ENCODE data around the gene CELA3A. TPM values are rescaled to one million over a fixed set of nuclear protein-coding genes. Genes with fewer than 3 reads are reported as not detected.
A peak's percentile ranks its signal among the peaks of the same experiment; 100 is the strongest.

Gene CELA3A, protein sequence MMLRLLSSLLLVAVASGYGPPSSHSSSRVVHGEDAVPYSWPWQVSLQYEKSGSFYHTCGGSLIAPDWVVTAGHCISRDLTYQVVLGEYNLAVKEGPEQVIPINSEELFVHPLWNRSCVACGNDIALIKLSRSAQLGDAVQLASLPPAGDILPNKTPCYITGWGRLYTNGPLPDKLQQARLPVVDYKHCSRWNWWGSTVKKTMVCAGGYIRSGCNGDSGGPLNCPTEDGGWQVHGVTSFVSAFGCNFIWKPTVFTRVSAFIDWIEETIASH
- total RNA-seq, result not detected in 3 replicates
- long read RNA-seq, result 0 reads

DNA sequence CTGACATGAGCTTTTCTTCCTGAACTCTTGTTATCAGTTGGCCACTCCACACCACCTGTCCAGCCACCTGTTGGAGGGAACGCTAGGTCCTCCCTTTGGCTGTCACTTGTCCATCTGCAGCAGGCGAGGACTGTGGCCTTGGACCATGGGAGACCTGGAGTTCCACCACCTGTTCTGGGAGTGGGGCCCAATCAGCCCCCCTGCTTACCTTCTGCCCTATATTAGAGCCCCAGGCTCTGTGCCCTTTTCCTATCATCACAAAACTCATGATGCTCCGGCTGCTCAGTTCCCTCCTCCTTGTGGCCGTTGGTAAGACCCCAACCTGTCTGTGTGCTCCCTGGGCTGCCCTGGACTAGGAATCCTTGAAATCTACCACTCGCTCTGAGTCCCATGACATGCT is at the start of gene CELA3A:
TSS of gene CELA3A (plus strand) at position 249 of the 400 bp plus-strand sequence. CDS start at position 267, 18 bp downstream.
- DNase-seq (ENCODE audit: low spot score), result no peak
- Mint-ChIP-seq H3K36me3 (ENCODE audit: low read depth) (no peaks in the 10 kb centered on the region), H3K9me3 (ENCODE audit: low read depth) (no peaks in the 10 kb centered on the region), H3K27me3 (ENCODE audit: low read depth) (peaks cover 3% of the 10 kb centered on the region), H3K4me3 (ENCODE audit: unreplicated experiment) (no peak within 1 kb of the TSS), H3K4me1 (ENCODE audit: low read depth) (peaks cover 2% of the 10 kb centered on the region), H3K27ac (ENCODE audit: unreplicated experiment) (no peak within 1 kb of the TSS)
- TF ChIP-seq, protein P1, sequence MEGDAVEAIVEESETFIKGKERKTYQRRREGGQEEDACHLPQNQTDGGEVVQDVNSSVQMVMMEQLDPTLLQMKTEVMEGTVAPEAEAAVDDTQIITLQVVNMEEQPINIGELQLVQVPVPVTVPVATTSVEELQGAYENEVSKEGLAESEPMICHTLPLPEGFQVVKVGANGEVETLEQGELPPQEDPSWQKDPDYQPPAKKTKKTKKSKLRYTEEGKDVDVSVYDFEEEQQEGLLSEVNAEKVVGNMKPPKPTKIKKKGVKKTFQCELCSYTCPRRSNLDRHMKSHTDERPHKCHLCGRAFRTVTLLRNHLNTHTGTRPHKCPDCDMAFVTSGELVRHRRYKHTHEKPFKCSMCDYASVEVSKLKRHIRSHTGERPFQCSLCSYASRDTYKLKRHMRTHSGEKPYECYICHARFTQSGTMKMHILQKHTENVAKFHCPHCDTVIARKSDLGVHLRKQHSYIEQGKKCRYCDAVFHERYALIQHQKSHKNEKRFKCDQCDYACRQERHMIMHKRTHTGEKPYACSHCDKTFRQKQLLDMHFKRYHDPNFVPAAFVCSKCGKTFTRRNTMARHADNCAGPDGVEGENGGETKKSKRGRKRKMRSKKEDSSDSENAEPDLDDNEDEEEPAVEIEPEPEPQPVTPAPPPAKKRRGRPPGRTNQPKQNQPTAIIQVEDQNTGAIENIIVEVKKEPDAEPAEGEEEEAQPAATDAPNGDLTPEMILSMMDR (IDR thresholded peaks at IDR 0.05), result no peak

GRCh38 chr1:21952786-21953520 is 48.5 kb upstream of the CELA3A start:
- Mint-ChIP-seq H3K36me3 (ENCODE audit: low read depth) (no peaks in the 10 kb centered on the region), H3K4me3 (ENCODE audit: unreplicated experiment) (no peak overlapping the region), H3K4me1 (ENCODE audit: low read depth) (peaks cover 21% of the 10 kb centered on the region), H3K9me3 (ENCODE audit: low read depth) (no peaks in the 10 kb centered on the region), H3K27ac (ENCODE audit: unreplicated experiment) (no peak overlapping the region), H3K27me3 (ENCODE audit: low read depth) (no peaks in the 10 kb centered on the region)
- TF ChIP-seq, protein P1 (IDR thresholded peaks at IDR 0.05), result peak; percentile 9
- DNase-seq (ENCODE audit: low spot score), result no peak

DNA sequence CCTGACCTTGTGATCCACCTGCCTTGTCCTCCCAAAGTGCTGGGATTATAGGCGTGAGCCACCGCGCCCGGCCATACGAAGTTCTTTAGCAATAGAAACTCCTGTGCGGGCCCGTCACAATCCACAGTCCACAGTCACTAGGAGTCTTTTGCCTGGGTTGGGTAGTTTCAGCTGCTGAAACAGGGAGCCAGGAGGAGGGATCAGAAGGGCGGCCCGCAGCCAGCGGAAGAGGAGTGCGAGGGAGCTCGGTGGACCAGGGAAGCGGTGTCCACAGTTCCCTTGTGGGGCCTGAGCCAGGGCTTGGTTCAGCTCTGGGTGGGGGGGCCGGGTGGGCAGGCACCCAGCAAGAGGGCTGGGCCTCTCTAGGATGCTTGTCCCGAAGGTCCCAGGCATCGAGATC is 46.4 kb upstream of the CELA3A start:
- no peak overlapping the region for H3K27ac Mint-ChIP-seq (ENCODE audit: unreplicated experiment)
- DNase-seq (ENCODE audit: low spot score), result peak; percentile 51
- H3K9me3 Mint-ChIP-seq (ENCODE audit: low read depth), result no peaks in the 10 kb centered on the region
- no peaks in the 10 kb centered on the region for H3K36me3 Mint-ChIP-seq (ENCODE audit: low read depth)
- H3K27me3 Mint-ChIP-seq (ENCODE audit: low read depth), result no peaks in the 10 kb centered on the region
- TF ChIP-seq, protein P1 (IDR thresholded peaks at IDR 0.05), result no peak
- H3K4me3 Mint-ChIP-seq (ENCODE audit: unreplicated experiment), result no peak overlapping the region
- H3K4me1 Mint-ChIP-seq (ENCODE audit: low read depth), result peaks cover 23% of the 10 kb centered on the region

GRCh38 chr1:21955501-21956281 is 45.8 kb upstream of the CELA3A start:
- H3K27ac Mint-ChIP-seq (ENCODE audit: unreplicated experiment), result no peak overlapping the region

More at GRCh38 chr1:21955501-21956281, 45.8 kb upstream of the CELA3A start:
- Mint-ChIP-seq H3K4me1 (ENCODE audit: low read depth) (peaks cover 23% of the 10 kb centered on the region), H3K27me3 (ENCODE audit: low read depth) (no peaks in the 10 kb centered on the region), H3K4me3 (ENCODE audit: unreplicated experiment) (no peak overlapping the region), H3K9me3 (ENCODE audit: low read depth) (no peaks in the 10 kb centered on the region), H3K36me3 (ENCODE audit: low read depth) (no peaks in the 10 kb centered on the region)
- DNase-seq (ENCODE audit: low spot score), result peak; percentile 34
- TF ChIP-seq, protein P1 (IDR thresholded peaks at IDR 0.05), result no peak

All from chondrocyte (in vitro differentiated cells).